Stimulated activated naive CD8-positive, alpha-beta T cell treated with anti-CD3 and anti-CD28 coated beads, Interleukin-15, amount 100 ng/mL, for 72 hours (primary cell): Measurements from ENCODE around the gene PABPC3.

Source experiments
- ATAC-seq: fragments of 150-1000 bp; cut with Tn5 transposase; 2 replicates; pipeline ENCODE4 v1.10.0; 2021; ENCODE audit warnings: mild to moderate bottlenecking, moderate library complexity
- DNase-seq, 2 donors: peaks; one replicate each; pipeline ENCODE4 v3.0.0; 2021 to 2022
- H3K27ac Mint-ChIP-seq, 2 donors: one replicate each; pipeline ENCODE4 v1.8.0; 2022; ENCODE audit warnings: mild to moderate bottlenecking in 2 of 2, mixed read lengths in 2 of 2, moderate library complexity in 2 of 2
- H3K27me3 Mint-ChIP-seq: one replicate; pipeline ENCODE4 v1.8.0; 2022; ENCODE audit warnings: mixed read lengths
- H3K4me1 Mint-ChIP-seq: one replicate; pipeline ENCODE4 v1.8.0; 2022; ENCODE audit warnings: mild to moderate bottlenecking, mixed read lengths
- H3K4me3 Mint-ChIP-seq, 2 donors: one replicate each; pipeline ENCODE4 v1.8.0; 2022; ENCODE audit warnings: mild to moderate bottlenecking in 2 of 2, mixed read lengths in 2 of 2, moderate library complexity in 1 of 2
- H3K9me3 Mint-ChIP-seq, 2 donors: one replicate each; pipeline ENCODE4 v1.8.0; 2022; ENCODE audit warnings: mixed read lengths in 2 of 2

Gene PABPC3

GRCh38 chr13:25095851-25096453, at the start of gene PABPC3:
Gene PABPC3, plus strand, starts transcription at chr13:25096136. Its CDS starts 63 bp downstream, at chr13:25096199.
- Mint-ChIP-seq H3K4me1 (no peaks in the 10 kb centered on the region), H3K27ac (peak within 1 kb of the TSS in 1 of 2 donors; percentile 22), H3K4me3 (peak within 1 kb of the TSS in 1 of 2 donors; percentile 69), H3K27me3 (peaks cover 51% of the 10 kb centered on the region), H3K9me3 (no peaks in the 10 kb centered on the region)
- peak; percentile 11 to 17 for DNase-seq
- peak; percentile 39 for ATAC-seq

DNA sequence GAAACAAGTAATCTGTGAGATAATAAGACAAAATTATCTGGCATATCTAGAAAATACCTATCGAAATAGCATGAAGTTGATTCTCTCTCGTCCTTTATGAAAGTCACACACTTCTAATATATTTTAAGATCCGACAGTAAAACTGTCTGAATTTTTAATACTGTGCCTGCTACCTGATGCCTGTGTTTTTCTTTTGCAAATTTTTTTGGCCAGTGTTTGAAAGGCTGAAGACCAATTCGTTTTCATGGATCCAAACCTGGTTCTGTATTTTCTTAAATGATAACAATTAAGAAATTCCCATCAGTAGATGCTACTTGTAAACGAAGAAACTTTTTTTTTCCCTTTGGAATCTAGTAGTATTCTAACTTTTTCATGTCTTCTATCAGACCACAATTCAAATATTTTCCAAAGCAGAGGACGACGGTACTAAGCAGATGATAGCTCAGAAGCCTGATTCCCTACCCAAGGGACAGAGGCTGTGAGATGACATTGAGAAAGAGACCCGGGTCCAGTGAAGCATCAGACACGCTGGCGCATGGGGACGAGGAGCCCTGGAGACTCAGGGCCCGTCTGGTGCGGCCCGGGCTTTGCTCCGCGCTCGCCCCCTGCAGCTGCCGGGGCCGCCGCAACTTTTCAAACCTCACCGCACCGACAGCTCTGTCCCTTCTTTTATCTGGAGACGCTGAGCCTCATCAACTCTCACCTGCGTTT, 49.5 kb upstream of the PABPC3 start:
- no peak for DNase-seq
- H3K4me1 Mint-ChIP-seq: no peaks in the 10 kb centered on the region
- peak overlapping the region; percentile 7 to 26 for H3K4me3 Mint-ChIP-seq
- no peak for ATAC-seq
- H3K9me3 Mint-ChIP-seq: peaks cover 10 to 26% of the 10 kb centered on the region in 2 donors
- peaks cover 92% of the 10 kb centered on the region for H3K27me3 Mint-ChIP-seq
- no peak overlapping the region for H3K27ac Mint-ChIP-seq

GRCh38 chr13:25046985-25047511, 48.9 kb upstream of the PABPC3 start:
- H3K27ac Mint-ChIP-seq: no peak overlapping the region
- H3K4me1 Mint-ChIP-seq: no peaks in the 10 kb centered on the region
- peaks cover 86% of the 10 kb centered on the region for H3K27me3 Mint-ChIP-seq
- DNase-seq: no peak
- no peak for ATAC-seq
- H3K9me3 Mint-ChIP-seq: peaks cover 14 to 29% of the 10 kb centered on the region in 2 donors
- H3K4me3 Mint-ChIP-seq: peak overlapping the region in 1 of 2 donors; percentile 26

- Mint-ChIP-seq H3K9me3 (peaks cover 19 to 29% of the 10 kb centered on the region in 2 donors), H3K4me1 (no peaks in the 10 kb centered on the region), H3K27me3 (peaks cover 62% of the 10 kb centered on the region), H3K4me3 (no peak overlapping the region), H3K27ac (no peak overlapping the region)
- DNase-seq (no peak), ATAC-seq (no peak)
Observed at GRCh38 chr13:25051065-25051464, 44.9 kb upstream of the PABPC3 start.

GRCh38 chr13:25059166-25059565, 36.8 kb upstream of the PABPC3 start:
- Mint-ChIP-seq H3K9me3 (no peaks in the 10 kb centered on the region), H3K27me3 (no peaks in the 10 kb centered on the region), H3K27ac (no peak overlapping the region), H3K4me3 (no peak overlapping the region), H3K4me1 (no peaks in the 10 kb centered on the region)
- ATAC-seq (no peak), DNase-seq (no peak)

GRCh38 chr13:25059958-25060357, 36.0 kb upstream of the PABPC3 start:
- no peak for ATAC-seq
- H3K27me3 Mint-ChIP-seq: no peaks in the 10 kb centered on the region
- H3K4me3 Mint-ChIP-seq: no peak overlapping the region
- H3K27ac Mint-ChIP-seq: no peak overlapping the region
- no peaks in the 10 kb centered on the region for H3K9me3 Mint-ChIP-seq
- DNase-seq: no peak
- no peaks in the 10 kb centered on the region for H3K4me1 Mint-ChIP-seq

DNA sequence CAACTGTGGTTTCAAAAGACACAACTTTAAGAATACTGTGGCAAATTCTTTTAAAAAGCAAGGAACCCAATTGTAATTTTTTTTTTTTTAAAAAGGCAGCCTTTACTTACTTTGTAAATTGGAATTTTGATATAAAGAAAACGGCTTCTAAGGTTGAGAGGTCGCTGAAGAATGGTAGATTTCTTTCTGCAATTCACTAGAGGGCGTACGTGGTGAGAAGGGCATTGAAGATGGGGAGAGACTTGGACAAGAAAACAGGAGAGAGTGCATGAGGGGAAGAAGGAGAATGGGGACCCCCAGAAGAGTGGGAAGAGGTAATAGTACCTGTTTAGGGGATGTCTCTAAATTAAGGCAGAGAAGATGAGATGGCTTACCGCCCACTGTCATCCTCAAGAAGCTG, 33.5 kb upstream of the PABPC3 start:
- Mint-ChIP-seq H3K27me3 (peaks cover 21% of the 10 kb centered on the region), H3K27ac (no peak overlapping the region), H3K4me3 (no peak overlapping the region), H3K4me1 (no peaks in the 10 kb centered on the region), H3K9me3 (no peaks in the 10 kb centered on the region)
- ATAC-seq (no peak), DNase-seq (no peak)

DNA sequence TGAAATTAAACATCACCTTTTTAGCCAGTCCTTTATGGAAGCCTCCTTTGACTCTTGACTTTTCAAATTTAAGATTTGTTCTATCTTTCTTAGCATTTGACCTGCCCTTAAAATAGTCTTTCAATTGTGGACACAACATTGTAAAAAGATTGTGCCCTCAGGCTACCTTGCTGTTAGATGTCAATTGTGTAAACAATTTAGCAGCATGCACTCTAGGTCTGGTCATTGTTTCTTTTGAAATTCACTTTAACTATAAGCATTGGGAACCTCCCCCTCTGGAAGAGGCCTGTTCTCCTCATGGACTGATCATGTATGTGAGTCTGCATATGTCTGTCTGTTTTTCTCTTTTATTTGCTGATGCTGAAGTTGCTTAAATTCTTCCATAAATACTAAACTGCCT, 31.5 kb upstream of the PABPC3 start:
- no peak overlapping the region for H3K4me3 Mint-ChIP-seq
- DNase-seq (no peak), ATAC-seq (no peak)
- peaks cover 35% of the 10 kb centered on the region for H3K27me3 Mint-ChIP-seq
- H3K9me3 Mint-ChIP-seq: no peaks in the 10 kb centered on the region
- no peak overlapping the region for H3K27ac Mint-ChIP-seq
- no peaks in the 10 kb centered on the region for H3K4me1 Mint-ChIP-seq

DNA sequence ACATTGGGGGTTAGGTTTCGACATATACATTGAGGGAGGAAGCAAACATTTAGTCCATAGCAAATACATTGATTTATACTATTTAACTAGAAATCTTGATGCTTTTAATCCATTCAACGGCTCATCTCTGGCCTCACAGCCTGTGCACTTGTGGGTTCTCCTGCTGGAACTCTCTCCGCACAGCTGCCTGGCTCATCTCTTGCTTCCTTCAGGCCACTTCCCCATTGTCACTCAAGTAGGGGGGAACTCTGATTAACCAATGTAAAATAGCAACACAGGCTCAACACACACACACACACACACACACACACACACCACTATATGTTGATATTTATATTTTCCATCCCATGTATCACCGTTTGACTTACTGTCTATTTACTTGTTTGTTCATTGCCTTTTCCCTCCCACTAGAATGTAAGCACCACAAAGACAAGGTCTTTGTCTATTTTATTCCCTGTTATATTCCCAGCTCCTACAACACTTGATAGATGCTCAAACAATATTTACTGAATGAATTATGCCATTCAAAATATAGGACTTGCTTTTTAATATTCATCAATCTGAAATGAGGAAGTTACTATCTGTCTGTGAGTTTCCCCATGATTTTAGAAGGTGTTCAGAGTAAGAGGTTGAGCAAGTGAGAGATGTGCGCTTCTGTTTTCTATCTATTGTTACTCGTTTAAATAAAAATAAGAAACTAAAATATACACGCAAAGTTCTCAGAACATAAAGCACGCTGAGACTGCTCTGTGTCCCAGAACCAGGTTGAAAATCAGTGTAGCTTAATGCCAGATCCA, 29.8 kb upstream of the PABPC3 start:
- H3K4me1 Mint-ChIP-seq: no peaks in the 10 kb centered on the region
- no peak for DNase-seq
- peaks cover 50% of the 10 kb centered on the region for H3K27me3 Mint-ChIP-seq

GRCh38 chr13:25067064-25067463, 28.9 kb upstream of the PABPC3 start:
- no peak for DNase-seq
- Mint-ChIP-seq H3K27me3 (peaks cover 50% of the 10 kb centered on the region), H3K27ac (no peak overlapping the region), H3K4me1 (no peaks in the 10 kb centered on the region), H3K9me3 (no peaks in the 10 kb centered on the region), H3K4me3 (no peak overlapping the region)
- ATAC-seq: no peak

More for the DNA sequence above, 29.8 kb upstream of the PABPC3 start:
- H3K4me3 Mint-ChIP-seq: no peak overlapping the region
- no peak for ATAC-seq
- H3K27ac Mint-ChIP-seq: no peak overlapping the region
- no peaks in the 10 kb centered on the region for H3K9me3 Mint-ChIP-seq

- ATAC-seq (no peak), DNase-seq (no peak)
- H3K4me1 Mint-ChIP-seq: no peaks in the 10 kb centered on the region
- H3K4me3 Mint-ChIP-seq: no peak overlapping the region
- H3K9me3 Mint-ChIP-seq: no peaks in the 10 kb centered on the region
- H3K27ac Mint-ChIP-seq: no peak overlapping the region
- peaks cover 50% of the 10 kb centered on the region for H3K27me3 Mint-ChIP-seq
Observed at GRCh38 chr13:25068810-25069209, 27.1 kb upstream of the PABPC3 start.

DNA sequence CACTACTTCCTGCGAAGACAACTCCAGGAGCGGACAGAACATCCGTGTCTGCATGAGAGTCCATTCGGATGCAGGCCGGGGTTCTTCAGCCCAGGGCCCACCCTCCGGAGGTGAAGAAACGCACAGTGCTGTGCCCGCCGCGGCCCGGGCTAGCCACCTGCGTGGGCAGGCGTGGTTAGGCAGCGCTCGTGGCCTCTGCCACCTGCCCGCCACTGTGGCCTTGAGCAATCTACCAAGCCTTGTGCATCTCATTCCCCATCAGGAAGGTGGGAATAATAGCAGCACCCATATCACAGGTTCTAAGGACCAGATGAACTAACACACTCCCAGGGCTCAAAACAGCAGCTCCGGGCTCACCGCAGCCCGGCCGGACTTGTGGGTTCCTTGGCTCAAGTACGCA, 26.7 kb upstream of the PABPC3 start:
- DNase-seq (no peak), ATAC-seq (no peak)
- Mint-ChIP-seq H3K9me3 (no peaks in the 10 kb centered on the region), H3K27ac (no peak overlapping the region), H3K4me1 (no peaks in the 10 kb centered on the region), H3K4me3 (no peak overlapping the region), H3K27me3 (peaks cover 50% of the 10 kb centered on the region)

GRCh38 chr13:25069911-25070310, 26.0 kb upstream of the PABPC3 start:
- H3K27ac Mint-ChIP-seq: no peak overlapping the region
- peaks cover 52% of the 10 kb centered on the region for H3K27me3 Mint-ChIP-seq
- no peaks in the 10 kb centered on the region for H3K4me1 Mint-ChIP-seq
- no peak overlapping the region for H3K4me3 Mint-ChIP-seq
- DNase-seq (no peak), ATAC-seq (no peak)
- no peaks in the 10 kb centered on the region for H3K9me3 Mint-ChIP-seq

GRCh38 chr13:25080773-25081172, 15.2 kb upstream of the PABPC3 start:
- Mint-ChIP-seq H3K27me3 (peaks cover 17% of the 10 kb centered on the region), H3K9me3 (no peaks in the 10 kb centered on the region), H3K4me1 (no peaks in the 10 kb centered on the region), H3K4me3 (no peak overlapping the region), H3K27ac (no peak overlapping the region)
- DNase-seq (no peak), ATAC-seq (no peak)

DNA sequence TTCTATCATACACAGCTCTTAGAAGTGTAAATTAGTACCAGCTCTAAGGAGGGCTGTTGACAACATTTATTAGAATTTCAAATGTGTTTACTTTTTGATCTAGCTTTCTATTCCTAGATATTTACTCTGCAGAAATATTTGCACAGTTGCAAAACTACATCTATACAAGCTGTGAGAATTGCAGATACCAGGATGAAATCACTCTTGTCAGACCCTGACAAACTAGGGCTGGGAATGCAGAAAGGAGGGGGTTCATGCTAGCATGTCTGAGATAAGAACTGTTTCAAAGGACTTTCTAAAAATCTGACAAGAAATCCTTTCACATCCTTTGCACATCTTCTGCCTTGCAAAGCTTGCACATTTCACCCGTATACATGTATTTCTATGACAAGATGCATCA, 11.8 kb upstream of the PABPC3 start:
- Mint-ChIP-seq H3K4me3 (no peak overlapping the region), H3K27ac (no peak overlapping the region), H3K4me1 (no peaks in the 10 kb centered on the region), H3K27me3 (peaks cover 7% of the 10 kb centered on the region), H3K9me3 (no peaks in the 10 kb centered on the region)
- ATAC-seq (no peak), DNase-seq (no peak)
